GM23248 (cell line): ENCODE results near the gene SHISA8. TPM values are rescaled to one million over a fixed set of nuclear protein-coding genes. Genes with fewer than 3 reads are reported as not detected.

Source experiments
- DNase-seq: peaks from one replicate; pipeline ENCODE4 v3.0.0-alpha.2; 2015
- H2AFZ ChIP-seq: fragments of 200-600 bp; sonication (generic); 2 replicates; pipeline ENCODE4 v1.6.1; 2016; ENCODE audit warnings: antibody characterized with exemption
- H3F3A ChIP-seq: fragments of 200-600 bp; sonication (generic); 2 replicates; pipeline ENCODE4 v1.6.1; 2016; ENCODE audit warnings: mild to moderate bottlenecking, antibody characterized with exemption, mixed run types; ENCODE audit not compliant: insufficient read depth
- H3K27ac ChIP-seq: fragments of 200-600 bp; sonication (generic); 2 replicates; pipeline ENCODE4 v1.5.1; 2016; ENCODE audit warnings: mild to moderate bottlenecking
- H3K27me3 ChIP-seq: fragments of 200-600 bp; sonication (generic); replicated peaks from 2 replicates; pipeline ENCODE4 v1.6.1; 2016; ENCODE audit warnings: mild to moderate bottlenecking; ENCODE audit not compliant: insufficient read depth
- H3K36me3 ChIP-seq: fragments of 200-600 bp; sonication (generic); 2 replicates; pipeline ENCODE4 v1.6.1; 2016; ENCODE audit warnings: low read depth, mild to moderate bottlenecking
- H3K4me1 ChIP-seq: fragments of 200-600 bp; sonication (generic); 2 replicates; pipeline ENCODE4 v1.6.1; 2016; ENCODE audit warnings: mild to moderate bottlenecking; ENCODE audit not compliant: insufficient read depth
- H3K4me2 ChIP-seq: fragments of 200-600 bp; sonication (generic); one replicate; pipeline ENCODE4 v1.6.1; 2016; ENCODE audit warnings: mild to moderate bottlenecking; ENCODE audit not compliant: unreplicated experiment
- H3K4me3 ChIP-seq: fragments of 200-600 bp; sonication (generic); 2 replicates; pipeline ENCODE4 v1.5.1; 2016; ENCODE audit warnings: mild to moderate bottlenecking
- H3K79me2 ChIP-seq: fragments of 200-600 bp; sonication (generic); 2 replicates; pipeline ENCODE4 v1.6.1; 2016; ENCODE audit warnings: mild to moderate bottlenecking; ENCODE audit not compliant: insufficient read depth
- H3K9ac ChIP-seq: fragments of 200-600 bp; sonication (generic); 2 replicates; pipeline ENCODE4 v1.6.1; 2016; ENCODE audit warnings: mild to moderate bottlenecking
- H3K9me2 ChIP-seq: fragments of 200-600 bp; sonication (generic); 2 replicates; pipeline ENCODE4 v1.6.1; 2016; ENCODE audit warnings: mixed run types, mild to moderate bottlenecking, moderate library complexity; ENCODE audit not compliant: insufficient read depth
- H3K9me3 ChIP-seq: fragments of 200-600 bp; sonication (generic); one replicate; pipeline ENCODE4 v1.6.1; 2017; ENCODE audit warnings: low read depth
- H4K20me1 ChIP-seq: fragments of 200-600 bp; sonication (generic); 2 replicates; pipeline ENCODE4 v1.6.0; 2016; ENCODE audit not compliant: insufficient read depth
- EZH2 ChIP-seq: fragments of 200-600 bp; sonication (generic); IDR thresholded peaks from 2 replicates; pipeline ENCODE4 v1.6.1; 2018; ENCODE audit warnings: antibody characterized with exemption, mild to moderate bottlenecking; ENCODE audit not compliant: insufficient read depth, poor library complexity, severe bottlenecking
- EZH2phosphoT487 ChIP-seq: fragments of 200-600 bp; sonication (generic); IDR thresholded peaks from 2 replicates; pipeline ENCODE4 v1.6.1; 2018; ENCODE audit warnings: antibody characterized with exemption, moderate library complexity, mild to moderate bottlenecking, low read depth; ENCODE audit not compliant: insufficient read depth
- WGBS, 2 experiments: methylation state at CpG; one replicate each; pipeline ENCODE4 v1.1.6; 2015 to 2017; ENCODE audit warnings: low lambda C conversion rate in 2 of 2, low coverage in 1 of 2; ENCODE audit errors: missing lambda C conversion rate in 2 of 2; 5-methylcytosine and 5-hydroxymethylcytosine counted together
- in situ Hi-C: fragments of 300-500 bp; cut with MboI; formaldehyde crosslinking; loops from 2 replicates; pipeline ENCODE4 v1.15.0; 2020
- polyA plus RNA-seq: library from polyadenylated mRNA; unstranded; fragments of >200 nt; fragmentation: Nextera tagmentation; extraction: Ambion mirVana; gene quantifications from 2 replicates; pipeline ENCODE4 v1.2.1, GENCODE V29; 2016
- total RNA-seq: library from RNA; depleted of rRNA; stranded (reverse); fragments of >200 nt; shearing (Covaris generic); gene quantifications from 2 replicates; pipeline ENCODE4 v1.2.3, GENCODE V29; 2014

Gene SHISA8
- total and polyA plus RNA-seq, 2 experiments from 2014 or later, result not detected

DNA sequence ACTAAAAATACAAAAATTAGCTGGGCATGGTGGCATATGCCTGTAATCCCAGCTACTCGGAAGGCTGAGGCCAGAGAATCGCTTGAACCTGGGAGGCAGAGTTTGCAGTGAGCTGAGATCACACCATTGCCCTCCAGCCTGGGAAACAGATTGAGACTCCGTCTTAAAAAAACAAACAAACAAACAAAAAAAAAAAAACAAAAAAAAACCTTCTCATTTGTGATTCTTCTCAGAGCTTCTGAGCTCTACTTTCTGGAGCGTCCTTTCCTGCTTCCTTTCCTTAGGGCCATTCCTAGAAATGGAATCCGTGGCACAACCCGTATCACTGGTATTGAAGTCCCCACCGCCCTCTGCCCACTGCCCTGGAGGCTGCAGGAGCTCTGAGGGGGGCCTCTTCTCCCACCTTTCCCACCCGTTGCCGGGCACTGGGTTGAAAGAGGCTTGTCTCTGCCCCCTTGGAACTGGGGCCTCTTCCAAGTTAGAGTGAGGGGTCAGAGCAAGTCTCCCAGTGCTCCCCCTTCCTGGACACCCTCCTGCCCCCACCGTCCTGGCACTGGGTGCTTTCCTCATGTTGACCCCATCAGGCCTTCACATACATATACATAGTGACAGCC, 2.0 kb upstream of the SHISA8 start:
- Histone ChIP-seq H3K27me3 (peaks cover 41% of the 10 kb centered on the region), H3F3A (0 out of 2 replicates have a peak, but pooled peaks cover 12% of the 10 kb centered on the region), H2AFZ (no peak overlapping the region), H3K79me2 (no peaks in the 10 kb centered on the region), H3K4me2 (no peak overlapping the region), H3K27ac (no peak overlapping the region), H3K36me3 (no peaks in the 10 kb centered on the region), H3K4me3 (no peak overlapping the region), H4K20me1 (no peaks in the 10 kb centered on the region), H3K9me3 (no peaks in the 10 kb centered on the region), H3K9me2 (no peaks in the 10 kb centered on the region), H3K9ac (no peak overlapping the region), H3K4me1 (no peaks in the 10 kb centered on the region)
- in situ Hi-C loops, result no loop called here
- TF ChIP-seq EZH2 (no peak), EZH2phosphoT487 (no peak)
- DNase-seq, result no peak
- WGBS, 2 experiments, result 32 to 35% methylated on average over 10 of the region's 10 CpGs

DNA sequence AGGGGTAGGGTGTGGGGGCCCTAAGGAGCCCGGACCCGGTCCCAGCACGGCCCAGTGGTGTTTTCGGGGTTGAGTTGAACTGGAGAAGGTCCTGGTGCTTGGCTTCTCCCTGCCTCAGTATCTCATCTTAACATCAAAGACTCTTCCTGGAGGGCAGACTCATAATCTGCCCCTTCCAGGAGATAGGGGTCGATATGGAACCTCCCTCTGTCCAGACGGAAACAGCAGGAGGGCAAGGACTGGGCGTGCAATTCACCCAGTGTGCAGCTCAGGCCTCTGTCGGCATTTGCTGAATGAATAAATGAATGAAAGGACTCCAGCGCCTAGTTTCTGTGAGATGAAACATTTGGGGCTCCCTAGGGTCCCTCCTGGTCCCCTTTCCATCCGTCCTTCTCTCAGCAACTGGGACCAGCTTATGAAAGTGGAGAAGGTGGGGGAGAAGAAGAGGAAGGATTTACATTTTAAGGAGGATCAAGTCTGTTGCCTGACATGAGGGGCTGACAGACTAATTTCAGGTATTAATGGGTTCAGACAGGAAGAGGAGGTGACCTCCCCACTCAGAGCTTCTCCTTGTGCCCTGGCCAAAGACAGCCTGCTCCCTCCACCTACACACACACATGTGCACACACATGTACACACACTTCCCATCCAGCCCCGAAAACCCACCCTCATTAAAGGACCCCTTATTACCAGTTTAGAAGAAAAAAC, 1.1 kb upstream of the SHISA8 start:
- Histone ChIP-seq H3K79me2 (no peaks in the 10 kb centered on the region), H3F3A (0 out of 2 replicates have a peak, but pooled peaks cover 12% of the 10 kb centered on the region), H3K9me3 (no peaks in the 10 kb centered on the region), H3K27me3 (peaks cover 50% of the 10 kb centered on the region), H3K36me3 (no peaks in the 10 kb centered on the region), H2AFZ (no peak overlapping the region), H3K4me1 (peaks cover 2% of the 10 kb centered on the region), H3K4me2 (no peak overlapping the region), H3K27ac (no peak overlapping the region), H4K20me1 (no peaks in the 10 kb centered on the region), H3K4me3 (no peak overlapping the region), H3K9me2 (no peaks in the 10 kb centered on the region), H3K9ac (no peak overlapping the region)
- DNase-seq, result no peak
- no peak for TF ChIP-seq EZH2
- 0 out of 2 replicates have a peak, but pooled peaks have one; percentile 35 for TF ChIP-seq EZH2phosphoT487
- 37 to 42% methylated on average over 9 to 11 of the region's 11 CpGs for WGBS, 2 experiments
- in situ Hi-C loops, result no loop called here

DNA sequence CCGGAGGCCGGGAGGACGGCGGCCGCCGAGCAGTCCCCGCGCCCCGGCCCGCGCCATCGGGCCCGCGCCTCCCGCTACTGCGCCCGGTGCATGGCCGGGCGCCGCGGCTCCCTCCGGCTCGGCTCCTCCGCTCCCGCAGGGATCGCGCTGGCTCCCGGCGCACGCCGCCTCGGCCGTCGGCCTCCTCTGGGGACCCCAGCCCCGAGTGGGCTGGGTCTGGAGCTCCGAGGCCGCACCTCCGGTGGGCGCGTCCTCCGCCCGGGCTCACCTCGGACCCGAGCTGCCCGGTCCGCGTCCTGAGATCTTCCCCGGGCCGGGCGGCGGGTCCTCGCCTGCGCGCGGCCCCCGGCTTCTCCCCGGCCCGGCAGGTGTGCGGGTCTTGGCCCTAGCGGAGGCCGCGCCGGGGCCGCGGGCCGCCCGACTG, 251 bp downstream of the SHISA8 start:
- in situ Hi-C loops, result no loop called here
- Histone ChIP-seq H3K27ac (no peak overlapping the region), H3F3A (0 out of 2 replicates have a peak, but pooled peaks cover 12% of the 10 kb centered on the region), H3K9ac (no peak overlapping the region), H3K4me3 (peak overlapping the region; percentile 37; the same call in 1 of the 2 replicates), H3K27me3 (peaks cover 57% of the 10 kb centered on the region), H3K36me3 (no peaks in the 10 kb centered on the region), H3K4me2 (peak overlapping the region; percentile 37), H3K79me2 (no peaks in the 10 kb centered on the region), H3K4me1 (peaks cover 5% of the 10 kb centered on the region), H4K20me1 (no peaks in the 10 kb centered on the region), H2AFZ (no peak overlapping the region), H3K9me2 (no peaks in the 10 kb centered on the region), H3K9me3 (no peaks in the 10 kb centered on the region)
- TF ChIP-seq EZH2phosphoT487 (no peak; the same call in 1 of the 2 replicates), EZH2 (no peak)
- DNase-seq, result no peak
- 1 to 3% methylated on average over 33 to 39 of the region's 67 CpGs for WGBS, 2 experiments

DNA sequence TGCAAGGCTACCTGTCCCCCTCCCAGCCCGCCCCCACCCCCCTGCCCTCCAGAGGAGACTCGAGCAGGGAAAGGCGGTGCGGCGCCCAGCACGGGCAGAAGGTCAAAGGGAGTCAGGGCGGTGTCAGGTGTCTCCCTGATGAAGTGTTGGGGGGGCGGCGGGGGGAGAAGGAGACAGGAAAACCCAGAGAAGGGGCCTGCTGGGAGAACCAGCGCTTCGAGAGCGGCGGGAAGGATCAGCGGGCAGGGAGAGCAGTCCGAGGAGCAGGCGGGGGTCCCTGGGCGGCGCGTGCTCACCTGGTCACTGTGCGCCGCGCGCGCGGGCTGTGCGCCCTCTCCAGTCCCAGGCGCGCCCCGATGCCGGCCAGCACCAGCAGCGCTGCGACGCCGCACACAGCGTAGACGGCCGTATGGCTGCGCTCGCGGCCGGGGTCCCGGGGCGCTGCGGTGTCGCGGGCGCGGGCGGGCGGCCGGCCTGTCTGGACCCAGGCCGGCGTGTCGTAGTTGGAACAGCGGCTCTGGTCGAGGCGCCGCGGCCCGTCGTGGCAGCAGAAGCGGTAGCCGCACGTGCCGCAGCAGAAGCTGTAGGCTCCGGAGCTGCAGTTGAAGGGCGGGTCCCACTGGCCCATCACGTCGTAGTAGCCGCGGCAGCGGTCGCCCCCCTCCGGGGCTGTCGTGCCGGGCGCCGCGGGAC, 886 bp downstream of the SHISA8 start:
- Histone ChIP-seq H3K4me3 (no peak overlapping the region), H3K9ac (no peak overlapping the region), H3K79me2 (no peaks in the 10 kb centered on the region), H3K9me2 (no peaks in the 10 kb centered on the region), H3K27ac (no peak overlapping the region), H3K4me1 (peaks cover 5% of the 10 kb centered on the region), H2AFZ (no peak overlapping the region), H3K27me3 (peaks cover 57% of the 10 kb centered on the region), H3K4me2 (no peak overlapping the region), H4K20me1 (no peaks in the 10 kb centered on the region), H3F3A (0 out of 2 replicates have a peak, but pooled peaks cover 12% of the 10 kb centered on the region), H3K9me3 (no peaks in the 10 kb centered on the region), H3K36me3 (no peaks in the 10 kb centered on the region)
- WGBS, 2 experiments, result 4 to 8% methylated on average over 34 to 68 of the region's 79 CpGs
- peak; percentile 18 for DNase-seq
- in situ Hi-C loops, result no loop called here
- TF ChIP-seq EZH2phosphoT487 (no peak), EZH2 (peak; percentile 8)
